GM12878 (cell line): ENCODE data around the gene SYCE1L. TPM values are rescaled to one million over a fixed set of nuclear protein-coding genes. Genes with fewer than 3 reads are reported as not detected.
"Not testable (repeated sequence)": the region's sequence is repeated elsewhere in the genome, so short reads cannot be mapped to it uniquely, and the experiment has no call there.

Experiments
- ATAC-seq: fragments of 200-7000 bp; cut with Tn5 transposase; 3 replicates; pipeline ENCODE4 v1.9.1; 2020; ENCODE audit warnings: mild to moderate bottlenecking, moderate library complexity
- BruUV-seq: library from RNA; stranded (reverse); fragments of 400-500 nt; replicated peaks from 2 replicates; lab custom pipeline; 2021; lab: Mats Ljungman, UMichigan
- CTCF ChIA-PET: fragments of 300-600 bp; sonication (Branson Sonifier 250); formaldehyde crosslinking; extraction: SDS; loops from one replicate; lab custom pipeline; 2021; ENCODE audit warnings: inconsistent platforms; lab: Yijun Ruan, JAX
- POLR2A ChIA-PET: fragments of 350-600 bp; formaldehyde crosslinking; extraction: SDS; loops from one replicate; lab custom pipeline; 2021; ENCODE audit warnings: inconsistent platforms; lab: Charles Lee
- RAD21 ChIA-PET: fragments of 300-600 bp; sonication (Branson Sonifier 250); formaldehyde crosslinking; loops from one replicate; lab custom pipeline; 2023; ENCODE audit warnings: antibody characterized with exemption; ENCODE audit not compliant: unreplicated experiment; lab: Charles Lee
- SMC1A ChIA-PET: fragments of 300-600 bp; sonication (Branson Sonifier 250); formaldehyde crosslinking; loops from one replicate; lab custom pipeline; 2023; ENCODE audit not compliant: unreplicated experiment, uncharacterized antibody; lab: Charles Lee
- DNase-seq: peaks from one replicate; pipeline ENCODE4 v3.0.0-alpha.2; 2011; ENCODE audit warnings: low read depth, low spot score
- FAIRE-seq: peaks from 3 replicates; lab custom pipeline; 2011; peaks lifted over from hg19 to GRCh38; lab: Jason Lieb, UNC
- H2AFZ ChIP-seq: 2 replicates; pipeline ENCODE4 v1.6.0; 2011; ENCODE audit warnings: low read depth, low read length, control low read depth; ENCODE audit not compliant: control insufficient read depth
- H3K27ac ChIP-seq: 2 replicates; pipeline ENCODE4 v1.5.1; 2011; ENCODE audit warnings: control low read depth; ENCODE audit not compliant: control insufficient read depth, insufficient read depth
- H3K27me3 ChIP-seq, 2 experiments: replicated peaks in 1 of 2; 2 replicates each; pipeline versions ENCODE4 v1.6.0 to v1.6.1; 2011; ENCODE audit warnings: low read length in 1 of 2; ENCODE audit not compliant: control insufficient read depth in 2 of 2, insufficient read depth in 2 of 2
- H3K36me3 ChIP-seq, 2 experiments: 2 replicates each; pipeline ENCODE4 v1.5.1; 2011; ENCODE audit warnings: low read length in 1 of 2; ENCODE audit not compliant: control insufficient read depth in 2 of 2, insufficient read depth in 2 of 2
- H3K4me1 ChIP-seq: 2 replicates; pipeline ENCODE4 v1.6.1; 2011; ENCODE audit warnings: mild to moderate bottlenecking, low read length, moderate library complexity, mixed read lengths; ENCODE audit not compliant: control insufficient read depth, insufficient read depth
- H3K4me2 ChIP-seq: 2 replicates; pipeline ENCODE4 v1.6.0; 2011; ENCODE audit warnings: control low read depth; ENCODE audit not compliant: control insufficient read depth, insufficient read depth
- H3K4me3 ChIP-seq: fragments of 200-600 bp; sonication (generic); 2 replicates; pipeline ENCODE4 v1.5.1; 2016
- H3K79me2 ChIP-seq: 2 replicates; pipeline ENCODE4 v1.6.0; 2011; ENCODE audit warnings: low read length; ENCODE audit not compliant: control insufficient read depth, insufficient read depth
- H3K9ac ChIP-seq: 2 replicates; pipeline ENCODE4 v1.8.0; 2011; ENCODE audit warnings: low read length, control low read depth, mixed read lengths; ENCODE audit not compliant: control insufficient read depth, insufficient read depth
- H3K9me3 ChIP-seq: replicated peaks from 3 replicates; pipeline ENCODE4 v1.5.1; 2011; ENCODE audit warnings: mild to moderate bottlenecking, low read length; ENCODE audit not compliant: control insufficient read depth, insufficient read depth
- H4K20me1 ChIP-seq: 2 replicates; pipeline ENCODE4 v1.6.0; 2011; ENCODE audit not compliant: control insufficient read depth, insufficient read depth
- GABPA ChIP-seq: IDR thresholded peaks from 2 replicates; pipeline ENCODE4 v1.6.1; 2014; ENCODE audit warnings: antibody characterized with exemption, low read depth, mild to moderate bottlenecking, inconsistent platforms
- SP1 ChIP-seq: IDR thresholded peaks from one replicate; pipeline ENCODE4 v1.6.1; 2011; ENCODE audit warnings: low read depth, low read length
- WGBS: methylation state at CpG from one replicate; pipeline ENCODE4 v1.1.6; 2016; ENCODE audit warnings: low lambda C conversion rate; ENCODE audit not compliant: insufficient replicate concordance, insufficient coverage; ENCODE audit errors: missing lambda C conversion rate; 5-methylcytosine and 5-hydroxymethylcytosine counted together
- in situ Hi-C: fragments of 300-500 bp; cut with MboI; formaldehyde crosslinking; loops from 9 replicates; pipeline ENCODE4 v1.14.3; 2018; ENCODE audit warnings: mixed read lengths
- intact Hi-C: fragments of 100-400 bp; cut with micrococcal nuclease; formaldehyde crosslinking; loops from one replicate; pipeline ENCODE4 v1.14.2; 2022; ENCODE audit not compliant: unreplicated experiment
- polyA plus RNA-seq, 11 experiments: library from polyadenylated mRNA; depleted of rRNA in 4 of 11; unstranded in 6 of 11; stranded (reverse) in 5 of 11; fragments of >200 nt; fragmentation: Nextera tagmentation in 4 of 11; fragmentation: Illumina TruSeq in 1 of 11; extraction: Ambion mirVana in 4 of 11; extraction: Trizol in 1 of 11; gene quantifications; 1 replicate in 1 of 11; 2 replicates in 10 of 11; pipeline versions ENCODE4 v1.2.1 to v1.2.3, GENCODE V29; 2011 to 2016; ENCODE audit warnings: inconsistent platforms in 2 of 11, missing spikeins in 2 of 11, low read depth in 1 of 11
- total RNA-seq, 4 experiments: library from RNA; depleted of rRNA in 3 of 4; stranded (reverse); fragments of >200 nt in 3 of 4; fragmentation: Illumina TruSeq in 1 of 4; extraction: Trizol in 1 of 4; gene quantifications; 2 replicates each; pipeline versions ENCODE4 v1.2.1 to v1.2.3, GENCODE V29; 2013 to 2021
- TF ChIP-seq, protein P1 (sequence below): fragments of 450-650 bp; formaldehyde crosslinking; IDR thresholded peaks from 2 replicates; pipeline ENCODE4 v1.4.0; 2022; ENCODE audit warnings: mild to moderate bottlenecking, moderate library complexity
- TF ChIP-seq, protein P2 (sequence below): IDR thresholded peaks from 2 replicates; pipeline ENCODE4 v1.6.1; 2011; ENCODE audit warnings: low read depth, low read length, improper control_type of control experiment, borderline replicate concordance

SYCE1L gene
- total and polyA plus RNA-seq, 10 of the 15 experiments (the other 5 are each of a cell fraction or from before 2014, with no cell fraction given) = 0.35 to 4.6 (median 0.91) TPM; not detected in 5

DNA sequence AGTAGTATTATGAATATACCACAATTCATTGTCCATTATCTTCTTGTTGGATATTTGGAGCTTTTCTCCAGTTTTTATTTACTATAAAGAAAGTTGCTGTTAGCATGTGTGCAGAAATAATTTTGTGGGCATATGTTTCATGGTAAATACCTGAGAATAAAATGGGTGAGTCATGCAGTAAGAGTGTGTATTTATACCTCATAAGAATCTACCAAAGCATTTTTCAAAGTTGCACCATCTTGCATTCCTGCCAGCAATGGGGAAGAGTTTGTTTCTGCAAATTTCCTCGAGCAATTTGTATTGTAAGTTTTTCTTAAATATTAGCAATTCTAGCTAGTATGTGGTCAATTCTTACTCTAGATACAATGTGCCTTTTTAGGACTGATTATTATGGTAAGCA, 16.1 kb upstream of the SYCE1L start:
- no peak for ATAC-seq
- BruUV-seq = no TSS peak
- Histone ChIP-seq H3K27me3 (no peaks in the 10 kb centered on the region), H2AFZ (no peak overlapping the region), H3K4me1 (no peaks in the 10 kb centered on the region), H3K4me3 (no peak overlapping the region), H3K9ac (no peak overlapping the region), H3K27ac (no peak overlapping the region), H3K9me3 (no peaks in the 10 kb centered on the region), H3K36me3 (no peaks in the 10 kb centered on the region), H4K20me1 (no peaks in the 10 kb centered on the region), H3K79me2 (no peaks in the 10 kb centered on the region), H3K4me2 (no peak overlapping the region)
- ChIA-PET CTCF (interaction anchor here (3.9 kb wide), 1 partner anchor 11 kb away, joined by 32 read pairs; no protein-coding TSS in a partner anchor), SMC1A (interaction anchor here (1.2 kb wide), 1 partner anchor 13 kb away, joined by 3 read pairs; no protein-coding TSS in a partner anchor), POLR2A (no interaction called here), RAD21 (no interaction called here)
- DNase-seq = no peak
- 0% methylated on average over 1 of the region's 1 CpG for WGBS
- FAIRE-seq = no peak
- intact Hi-C loops (no loop called here), in situ Hi-C loops (loop anchor here (25.0 kb wide), 1 partner anchor 1721 kb away; the partner anchor contains the start of gene TMEM170A)
- TF ChIP-seq SP1 = no peak
- TF ChIP-seq, protein P1, sequence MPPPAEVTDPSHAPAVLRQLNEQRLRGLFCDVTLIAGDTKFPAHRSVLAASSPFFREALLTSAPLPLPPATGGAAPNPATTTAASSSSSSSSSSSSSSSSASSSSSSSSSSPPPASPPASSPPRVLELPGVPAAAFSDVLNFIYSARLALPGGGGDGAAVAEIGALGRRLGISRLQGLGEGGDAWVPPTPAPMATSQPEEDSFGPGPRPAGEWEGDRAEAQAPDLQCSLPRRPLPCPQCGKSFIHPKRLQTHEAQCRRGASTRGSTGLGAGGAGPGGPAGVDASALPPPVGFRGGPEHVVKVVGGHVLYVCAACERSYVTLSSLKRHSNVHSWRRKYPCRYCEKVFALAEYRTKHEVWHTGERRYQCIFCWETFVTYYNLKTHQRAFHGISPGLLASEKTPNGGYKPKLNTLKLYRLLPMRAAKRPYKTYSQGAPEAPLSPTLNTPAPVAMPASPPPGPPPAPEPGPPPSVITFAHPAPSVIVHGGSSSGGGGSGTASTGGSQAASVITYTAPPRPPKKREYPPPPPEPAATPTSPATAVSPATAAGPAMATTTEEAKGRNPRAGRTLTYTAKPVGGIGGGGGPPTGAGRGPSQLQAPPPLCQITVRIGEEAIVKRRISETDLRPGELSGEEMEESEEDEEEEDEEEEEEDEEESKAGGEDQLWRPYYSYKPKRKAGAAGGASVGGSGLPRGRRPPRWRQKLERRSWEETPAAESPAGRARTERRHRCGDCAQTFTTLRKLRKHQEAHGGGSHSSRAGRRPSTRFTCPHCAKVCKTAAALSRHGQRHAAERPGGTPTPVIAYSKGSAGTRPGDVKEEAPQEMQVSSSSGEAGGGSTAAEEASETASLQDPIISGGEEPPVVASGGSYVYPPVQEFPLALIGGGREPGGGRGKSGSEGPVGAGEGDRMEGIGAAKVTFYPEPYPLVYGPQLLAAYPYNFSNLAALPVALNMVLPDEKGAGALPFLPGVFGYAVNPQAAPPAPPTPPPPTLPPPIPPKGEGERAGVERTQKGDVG (CRISPR knock-in tag) = no peak
- TF ChIP-seq, protein P2, sequence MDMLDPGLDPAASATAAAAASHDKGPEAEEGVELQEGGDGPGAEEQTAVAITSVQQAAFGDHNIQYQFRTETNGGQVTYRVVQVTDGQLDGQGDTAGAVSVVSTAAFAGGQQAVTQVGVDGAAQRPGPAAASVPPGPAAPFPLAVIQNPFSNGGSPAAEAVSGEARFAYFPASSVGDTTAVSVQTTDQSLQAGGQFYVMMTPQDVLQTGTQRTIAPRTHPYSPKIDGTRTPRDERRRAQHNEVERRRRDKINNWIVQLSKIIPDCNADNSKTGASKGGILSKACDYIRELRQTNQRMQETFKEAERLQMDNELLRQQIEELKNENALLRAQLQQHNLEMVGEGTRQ = no peak
- no peak for TF ChIP-seq GABPA

DNA sequence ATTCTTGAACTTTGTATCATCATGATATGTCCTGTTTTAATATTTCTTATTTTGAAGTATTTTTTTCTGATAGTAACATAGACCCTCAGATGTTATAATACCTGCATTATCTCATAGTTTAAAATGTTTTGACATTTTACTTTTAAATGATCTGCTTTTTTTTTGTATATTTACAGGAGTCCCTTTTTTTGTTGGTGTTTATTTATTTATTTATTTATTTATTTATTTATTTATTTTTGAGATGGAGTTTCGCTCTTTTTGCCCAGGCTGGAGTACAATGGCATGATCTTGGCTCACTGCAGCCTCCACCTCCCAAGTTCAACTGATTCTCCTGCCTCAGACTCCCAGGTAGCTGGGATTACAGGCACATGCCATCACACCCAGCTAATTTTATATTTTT, 12.9 kb upstream of the SYCE1L start:
- ATAC-seq, H3K27ac ChIP-seq, H3K9ac ChIP-seq, H3K4me3 ChIP-seq, SMC1A ChIA-PET, H3K36me3 ChIP-seq, RAD21 ChIA-PET, FAIRE-seq, intact Hi-C loops, H4K20me1 ChIP-seq, H2AFZ ChIP-seq, H3K27me3 ChIP-seq, H3K4me1 ChIP-seq, DNase-seq, H3K4me2 ChIP-seq, H3K9me3 ChIP-seq, BruUV-seq, POLR2A ChIA-PET, H3K79me2 ChIP-seq: not testable (repeated sequence)
- in situ Hi-C loops = loop anchor here (25.0 kb wide), 1 partner anchor 1724 kb away; the partner anchor contains the start of gene TMEM170A
- CTCF ChIA-PET = interaction anchor here (3.1 kb wide), 1 partner anchor 15 kb away, joined by 17 read pairs; no protein-coding TSS in a partner anchor
- WGBS = 45% methylated on average over 1 of the region's 1 CpG
